H1 (cell line): ENCODE measurements around the gene DNAJC24. TPM values are rescaled to one million over a fixed set of nuclear protein-coding genes. Genes with fewer than 3 reads are reported as not detected.

ENCODE experiments used
- EP300 ChIP-seq, 2 experiments: IDR thresholded peaks; 1 replicate in 1 of 2; 2 replicates in 1 of 2; pipeline ENCODE4 v1.6.1; 2011 to 2012; ENCODE audit warnings: low read depth in 2 of 2, low read length in 2 of 2, mild to moderate bottlenecking in 2 of 2, borderline replicate concordance in 1 of 2, inconsistent platforms in 1 of 2, moderate library complexity in 1 of 2
- polyA plus RNA-seq, 7 experiments: library from polyadenylated mRNA; depleted of rRNA in 3 of 7; stranded (reverse) in 5 of 7; unstranded in 2 of 7; fragments of >200 nt in 5 of 7; fragments of 200-250 nt in 2 of 7; gene quantifications; 1 replicate in 5 of 7; 2 replicates in 1 of 7; 4 replicates in 1 of 7; pipeline versions ENCODE4 v1.2.1 to v1.2.3, GENCODE V29; 2011 to 2013; ENCODE audit warnings: missing spikeins in 2 of 7, mixed read lengths in 2 of 7
- total RNA-seq: library from RNA; stranded (reverse); fragmentation: NEBNext Ultra II Directional; extraction: Animal tissue kit (Norgen Biotek cat#: 25700); gene quantifications from 2 replicates; pipeline ENCODE4 v1.2.1, GENCODE V29; 2021

DNAJC24 gene
- total and polyA plus RNA-seq, 2 of the 8 experiments (the other 6 are each of a cell fraction or from before 2014, with no cell fraction given) = 7.2 to 21.1 TPM

DNA sequence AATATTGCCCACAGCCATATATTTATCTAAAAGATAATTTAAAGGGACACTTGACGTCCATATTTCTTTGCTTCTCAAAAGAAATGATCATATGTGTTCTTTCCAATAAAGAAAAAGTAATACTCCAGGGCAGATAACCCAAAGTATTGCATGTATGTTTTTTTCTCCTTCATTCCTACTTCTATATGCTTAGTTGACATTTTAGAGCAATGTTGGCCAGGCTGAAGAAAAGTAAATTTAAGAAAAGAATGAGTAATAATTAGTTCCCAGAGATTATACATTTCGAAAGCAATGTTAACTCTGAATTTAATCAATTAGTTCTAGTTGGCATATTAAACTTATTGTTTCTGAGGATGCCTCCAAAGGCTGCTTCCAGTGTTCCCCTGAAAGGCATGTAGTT lies 48.2 kb downstream of the DNAJC24 start (continued):
- TF ChIP-seq EP300 (IDR thresholded peaks at IDR 0.05; ENCODE audit: borderline replicate concordance in 1 of 2, low read depth in 2 of 2, low read length in 2 of 2) = no peak
- TF ChIP-seq, all 59 proteins: peak for 0
